HEK293 (cell line): Measurements from ENCODE around the gene LRRC2.

Source experiments
- CTCF ChIA-PET: fragments of 350-600 bp; formaldehyde crosslinking; extraction: SDS; loops from one replicate; lab custom pipeline; 2021; ENCODE audit warnings: antibody characterized with exemption; lab: Yijun Ruan, JAX
- POLR2A ChIA-PET: fragments of 300-600 bp; formaldehyde crosslinking; extraction: SDS; loops from one replicate; lab custom pipeline; 2020; ENCODE audit warnings: antibody characterized with exemption, inconsistent platforms; lab: Yijun Ruan, JAX
- H3K27ac ChIP-seq: fragments of 200-500 bp; sonication (Bioruptor generic); 2 replicates; pipeline ENCODE4 v1.5.1; 2014; ENCODE audit warnings: low read depth, low read length, control low read depth, inconsistent platforms; ENCODE audit errors: extremely low read depth
- H3K36me3 ChIP-seq, 2 experiments: fragments of 200-500 bp in 1 of 2; sonication (Bioruptor generic) in 1 of 2; 1 replicate in 1 of 2; 2 replicates in 1 of 2; pipeline ENCODE4 v1.5.1; 2014 to 2017; ENCODE audit warnings: inconsistent platforms in 2 of 2, low read length in 2 of 2; ENCODE audit not compliant: control insufficient read depth in 2 of 2, insufficient read depth in 1 of 2
- H3K4me1 ChIP-seq: fragments of 200-500 bp; sonication (Bioruptor generic); 2 replicates; pipeline ENCODE4 v1.5.1; 2014; ENCODE audit warnings: mild to moderate bottlenecking, low read length, inconsistent platforms; ENCODE audit not compliant: control insufficient read depth, insufficient read depth
- H3K4me3 ChIP-seq: 2 replicates; pipeline ENCODE4 v1.5.1; 2011; ENCODE audit warnings: low read depth, mild to moderate bottlenecking, control low read depth, low read length, moderate library complexity
- H3K9me3 ChIP-seq: fragments of 200-500 bp; sonication (Bioruptor generic); 2 replicates; pipeline ENCODE4 v1.5.1; 2014; ENCODE audit warnings: low read depth, low read length, inconsistent platforms; ENCODE audit not compliant: control insufficient read depth, insufficient read depth
- FEZF1 ChIP-seq: fragments of 450-650 bp; formaldehyde crosslinking; IDR thresholded peaks from 2 replicates; pipeline ENCODE4 v1.5.1; 2016; ENCODE audit warnings: missing biosample characterization, missing genetic modification characterization
- KLF17 ChIP-seq: fragments of 450-650 bp; formaldehyde crosslinking; IDR thresholded peaks from 2 replicates; pipeline ENCODE4 v1.5.1; 2016; ENCODE audit warnings: missing biosample characterization, missing genetic modification characterization
- MZF1 ChIP-seq: fragments of 450-650 bp; formaldehyde crosslinking; IDR thresholded peaks from 2 replicates; pipeline ENCODE4 v1.5.1; 2017; ENCODE audit warnings: missing biosample characterization, missing genetic modification characterization, borderline replicate concordance
- PRDM4 ChIP-seq: fragments of 450-650 bp; formaldehyde crosslinking; IDR thresholded peaks from 2 replicates; pipeline ENCODE4 v1.5.1; 2017; ENCODE audit warnings: missing biosample characterization, missing genetic modification characterization
- SP3 ChIP-seq: fragments of 450-650 bp; formaldehyde crosslinking; IDR thresholded peaks from 2 replicates; pipeline ENCODE4 v1.5.1; 2016; ENCODE audit warnings: missing biosample characterization, missing genetic modification characterization
- ZFP69B ChIP-seq: fragments of 450-650 bp; formaldehyde crosslinking; IDR thresholded peaks from 2 replicates; pipeline ENCODE4 v1.5.1; 2016; ENCODE audit warnings: missing biosample characterization, missing genetic modification characterization
- ZNF138 ChIP-seq: fragments of 450-650 bp; formaldehyde crosslinking; IDR thresholded peaks from 2 replicates; pipeline ENCODE4 v1.5.1; 2016; ENCODE audit warnings: missing biosample characterization, missing genetic modification characterization, borderline replicate concordance
- ZNF175 ChIP-seq: fragments of 450-650 bp; formaldehyde crosslinking; IDR thresholded peaks from 2 replicates; pipeline ENCODE4 v1.5.1; 2016; ENCODE audit warnings: missing biosample characterization, missing genetic modification characterization
- ZNF221 ChIP-seq: fragments of 450-650 bp; formaldehyde crosslinking; IDR thresholded peaks from 2 replicates; pipeline ENCODE4 v1.5.1; 2017; ENCODE audit warnings: missing biosample characterization, missing genetic modification characterization, borderline replicate concordance
- ZNF223 ChIP-seq: fragments of 450-650 bp; formaldehyde crosslinking; IDR thresholded peaks from 2 replicates; pipeline ENCODE4 v1.5.1; 2016; ENCODE audit warnings: missing biosample characterization, missing genetic modification characterization
- ZNF398 ChIP-seq: fragments of 450-650 bp; formaldehyde crosslinking; IDR thresholded peaks from 2 replicates; pipeline ENCODE4 v1.5.1; 2017; ENCODE audit warnings: missing biosample characterization, missing genetic modification characterization
- ZNF449 ChIP-seq: fragments of 450-650 bp; formaldehyde crosslinking; IDR thresholded peaks from 2 replicates; pipeline ENCODE4 v1.5.1; 2017; ENCODE audit warnings: missing biosample characterization, mild to moderate bottlenecking, missing genetic modification characterization, moderate library complexity
- ZNF521 ChIP-seq: fragments of 450-650 bp; formaldehyde crosslinking; IDR thresholded peaks from 2 replicates; pipeline ENCODE4 v1.5.1; 2017; ENCODE audit warnings: missing biosample characterization, mild to moderate bottlenecking, missing genetic modification characterization
- ZNF560 ChIP-seq: fragments of 450-650 bp; formaldehyde crosslinking; IDR thresholded peaks from 2 replicates; pipeline ENCODE4 v1.5.1; 2017; ENCODE audit warnings: missing biosample characterization, missing genetic modification characterization, borderline replicate concordance
- ZNF596 ChIP-seq: fragments of 450-650 bp; IDR thresholded peaks from 2 replicates; pipeline ENCODE4 v1.5.0; 2018; ENCODE audit warnings: missing biosample characterization, mild to moderate bottlenecking, missing genetic modification characterization, moderate library complexity
- ZNF600 ChIP-seq: fragments of 450-650 bp; formaldehyde crosslinking; IDR thresholded peaks from 2 replicates; pipeline ENCODE4 v1.5.1; 2016; ENCODE audit warnings: missing biosample characterization, missing genetic modification characterization
- ZNF639 ChIP-seq: fragments of 450-650 bp; formaldehyde crosslinking; IDR thresholded peaks from 2 replicates; pipeline ENCODE4 v1.5.1; 2016; ENCODE audit warnings: missing biosample characterization, missing genetic modification characterization
- ZNF76 ChIP-seq: fragments of 450-650 bp; formaldehyde crosslinking; IDR thresholded peaks from 2 replicates; pipeline ENCODE4; 2016; ENCODE audit warnings: low read depth, missing biosample characterization, missing genetic modification characterization, borderline replicate concordance

LRRC2 gene

GRCh38 chr3:46483825-46484224, 82.3 kb downstream of the LRRC2 start:
- Histone ChIP-seq H3K4me3 (no peak overlapping the region), H3K36me3 (no peaks in the 10 kb centered on the region), H3K27ac (no peak overlapping the region), H3K9me3 (no peaks in the 10 kb centered on the region), H3K4me1 (no peaks in the 10 kb centered on the region)
- CTCF ChIA-PET = interaction anchor here (0.6 to 1.0 kb wide), 5 partner anchors 10 to 74 kb away, joined by 3 to 4 read pairs (median 3); no protein-coding TSS in a partner anchor
- TF ChIP-seq ZNF639 (tag by site-specific recombination) (no peak), ZNF223 (tag by site-specific recombination) (no peak), ZFP69B (tag by site-specific recombination) (no peak), ZNF596 (tag by site-specific recombination) (no peak), ZNF398 (no peak), KLF17 (tag by site-specific recombination) (no peak), ZNF449 (tag by site-specific recombination) (no peak), FEZF1 (no peak), ZNF175 (tag by site-specific recombination) (no peak), ZNF600 (tag by site-specific recombination) (no peak), SP3 (tag by site-specific recombination) (no peak), ZNF138 (tag by site-specific recombination) (no peak), ZNF560 (tag by site-specific recombination) (no peak), PRDM4 (no peak), ZNF76 (tag by site-specific recombination) (no peak), MZF1 (tag by site-specific recombination) (no peak), ZNF521 (no peak), ZNF221 (no peak)
- TF ChIP-seq, all 188 proteins: peak for 0
- POLR2A ChIA-PET = no interaction called here
